SK-N-SH (cell line): ENCODE data around the gene IKBKE. TPM values are rescaled to one million over a fixed set of nuclear protein-coding genes. Genes with fewer than 3 reads are reported as not detected.
A peak's percentile ranks its signal among the peaks of the same experiment; 100 is the strongest.

Source experiments
- CTCF ChIA-PET: fragments of 300-600, 350-600 bp; formaldehyde crosslinking; extraction: SDS; loops from one replicate; lab custom pipeline; 2021; lab: Yijun Ruan, JAX
- POLR2A ChIA-PET: fragments of 350-600 bp; sonication (Branson Sonifier 250); formaldehyde crosslinking; extraction: SDS; loops from one replicate; lab custom pipeline; 2020; ENCODE audit warnings: antibody characterized with exemption, inconsistent platforms; lab: Yijun Ruan, JAX
- DNase-seq: peaks from one replicate; pipeline ENCODE4 v3.0.0; 2012
- H2AFZ ChIP-seq: fragments of 200-600 bp; sonication (generic); 2 replicates; pipeline ENCODE4 v1.8.1; 2016; ENCODE audit warnings: antibody characterized with exemption, mild to moderate bottlenecking, low read depth
- H3F3A ChIP-seq: fragments of 200-600 bp; sonication (generic); replicated peaks from 2 replicates; pipeline ENCODE3; 2016; ENCODE audit warnings: antibody characterized with exemption, mild to moderate bottlenecking; ENCODE audit not compliant: insufficient read depth
- H3K27ac ChIP-seq, 2 experiments: fragments of 200-500 bp in 1 of 2; fragments of 200-600 bp in 1 of 2; sonication (Bioruptor generic) in 1 of 2; sonication (generic), shearing (Covaris generic) in 1 of 2; 2 replicates each; pipeline versions ENCODE4 v1.5.1 to v1.6.1; 2014 to 2016; ENCODE audit warnings: low read depth in 2 of 2, inconsistent platforms in 1 of 2, low read length in 1 of 2, mild to moderate bottlenecking in 1 of 2, mixed read lengths in 1 of 2
- H3K27me3 ChIP-seq: fragments of 200-600 bp; sonication (generic), shearing (Covaris generic); 2 replicates; pipeline ENCODE4 v1.6.1; 2016; ENCODE audit warnings: mixed run types; ENCODE audit not compliant: insufficient read depth
- H3K36me3 ChIP-seq, 2 experiments: fragments of 200-500 bp in 1 of 2; fragments of 200-600 bp in 1 of 2; sonication (Bioruptor generic) in 1 of 2; sonication (generic) in 1 of 2; replicated peaks in 1 of 2; 2 replicates each; pipeline versions ENCODE3 to v1.5.1; 2014 to 2016; ENCODE audit warnings: low read length in 1 of 2, mild to moderate bottlenecking in 1 of 2; ENCODE audit not compliant: insufficient read depth in 2 of 2, control insufficient read depth in 1 of 2
- H3K4me1 ChIP-seq, 2 experiments: fragments of 200-500 bp in 1 of 2; fragments of 200-600 bp in 1 of 2; sonication (Bioruptor generic) in 1 of 2; sonication (generic), shearing (Covaris generic) in 1 of 2; 2 replicates each; pipeline versions ENCODE4 v1.5.1 to v1.6.1; 2014 to 2016; ENCODE audit warnings: low read depth in 1 of 2, low read length in 1 of 2, mixed run types in 1 of 2; ENCODE audit not compliant: insufficient read depth in 2 of 2, control insufficient read depth in 1 of 2
- H3K4me2 ChIP-seq: fragments of 200-600 bp; sonication (generic), shearing (Covaris generic); 2 replicates; pipeline ENCODE4 v1.6.1; 2017; ENCODE audit warnings: mixed run types
- H3K4me3 ChIP-seq, 2 experiments: fragments of 200-500 bp in 1 of 2; fragments of 200-600 bp in 1 of 2; sonication (Bioruptor generic) in 1 of 2; sonication (generic), shearing (Covaris generic) in 1 of 2; 2 replicates each; pipeline versions ENCODE4 v1.5.1 to v1.8.1; 2014 to 2016; ENCODE audit warnings: low read depth in 2 of 2, inconsistent platforms in 1 of 2, low read length in 1 of 2, mild to moderate bottlenecking in 1 of 2, mixed read lengths in 1 of 2, moderate library complexity in 1 of 2
- H3K79me2 ChIP-seq: fragments of 200-600 bp; sonication (generic); 2 replicates; pipeline ENCODE4 v1.8.1; 2017; ENCODE audit warnings: mild to moderate bottlenecking; ENCODE audit not compliant: insufficient read depth
- H3K9ac ChIP-seq: fragments of 200-600 bp; sonication (generic); 2 replicates; pipeline ENCODE4 v1.6.1; 2017; ENCODE audit warnings: mixed run types
- H3K9me2 ChIP-seq: fragments of 200-600 bp; sonication (generic); 2 replicates; pipeline ENCODE4 v1.6.1; 2017; ENCODE audit warnings: mixed run types
- H3K9me3 ChIP-seq: fragments of 200-600 bp; sonication (generic); 2 replicates; pipeline ENCODE4 v1.6.1; 2017; ENCODE audit warnings: mixed run types, mild to moderate bottlenecking, moderate library complexity
- H4K20me1 ChIP-seq: fragments of 200-600 bp; sonication (generic); 2 replicates; pipeline ENCODE4 v1.6.1; 2017; ENCODE audit warnings: mild to moderate bottlenecking, mixed run types; ENCODE audit not compliant: insufficient read depth
- CTCF ChIP-seq: fragments of 200-600 bp; sonication (generic); IDR thresholded peaks from 2 replicates; pipeline ENCODE4 v1.6.1; 2017; ENCODE audit warnings: antibody characterized with exemption, mild to moderate bottlenecking, moderate library complexity
- FOSL2 ChIP-seq: IDR thresholded peaks from 2 replicates; pipeline ENCODE4 v1.4.0; 2012; ENCODE audit warnings: low read depth, mild to moderate bottlenecking, moderate library complexity, borderline replicate concordance
- GATA2 ChIP-seq: sonication (generic); formaldehyde crosslinking; IDR thresholded peaks from 2 replicates; pipeline ENCODE4 v1.5.0; 2020; ENCODE audit warnings: mild to moderate bottlenecking, missing genetic modification reagents
- MAX ChIP-seq: IDR thresholded peaks from 2 replicates; pipeline ENCODE4 v1.4.0; 2012; ENCODE audit warnings: low read depth
- NRF1 ChIP-seq: IDR thresholded peaks from 2 replicates; pipeline ENCODE4 v1.6.1; 2012; ENCODE audit warnings: low read depth, mild to moderate bottlenecking, low read length
- RAD21 ChIP-seq: IDR thresholded peaks from 2 replicates; pipeline ENCODE4 v1.6.1; 2012; ENCODE audit warnings: mild to moderate bottlenecking, low read length
- RCOR1 ChIP-seq: fragments of 150-350 bp; IDR thresholded peaks from 2 replicates; pipeline ENCODE4 v1.6.1; 2017; ENCODE audit warnings: antibody characterized with exemption, low read length
- SMC3 ChIP-seq: IDR thresholded peaks from 2 replicates; pipeline ENCODE4 v1.6.1; 2012; ENCODE audit warnings: low read depth, low read length, improper control_type of control experiment
- TCF12 ChIP-seq: IDR thresholded peaks from 2 replicates; pipeline ENCODE4 v1.4.0; 2012
- USF1 ChIP-seq: IDR thresholded peaks from 2 replicates; pipeline ENCODE4 v1.4.0; 2012; ENCODE audit warnings: low read depth, borderline replicate concordance
- YY1 ChIP-seq: IDR thresholded peaks from 2 replicates; pipeline ENCODE4 v1.4.0; 2012; ENCODE audit warnings: low read depth, mild to moderate bottlenecking
- ZBTB33 ChIP-seq: IDR thresholded peaks from 2 replicates; pipeline ENCODE4 v1.4.0; 2012; ENCODE audit warnings: low read depth, borderline replicate concordance
- WGBS: methylation state at CpG from one replicate; pipeline ENCODE4 v1.1.6; 2017; ENCODE audit warnings: low lambda C conversion rate; 5-methylcytosine and 5-hydroxymethylcytosine counted together
- polyA plus RNA-seq, 3 experiments: library from polyadenylated mRNA; depleted of rRNA; stranded (reverse); fragments of >200 nt; gene quantifications; 2 replicates each; pipeline ENCODE4 v1.2.3, GENCODE V29; 2012

The IKBKE gene
- polyA plus RNA-seq, 1 of the 3 experiments (the other 2 are of a cell fraction): 14.5 TPM

DNA sequence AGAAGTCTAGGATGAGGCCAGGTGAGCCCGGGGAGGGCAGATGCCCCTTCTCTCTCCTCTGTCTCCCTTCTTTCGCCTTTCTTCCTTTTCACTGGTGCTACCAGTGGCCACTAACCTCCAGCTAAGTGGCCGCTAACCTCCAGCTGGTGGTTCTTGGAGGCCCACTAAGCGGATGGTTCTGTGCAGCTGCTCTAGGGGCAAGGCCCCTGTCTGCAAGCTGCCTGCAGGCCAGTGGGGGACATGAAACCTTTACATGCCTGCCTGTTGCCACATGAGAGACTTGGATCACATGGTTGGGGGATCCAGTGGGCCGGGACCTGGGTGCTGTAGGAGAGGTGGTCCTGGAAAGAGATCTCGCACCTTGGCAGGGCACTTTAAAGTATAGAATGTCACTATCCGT is 17.7 kb downstream of the IKBKE start:
- Histone ChIP-seq H3F3A (no peaks in the 10 kb centered on the region), H3K4me2 (no peak overlapping the region), H3K27me3 (no peaks in the 10 kb centered on the region), H4K20me1 (no peaks in the 10 kb centered on the region), H3K36me3 (peaks cover 7 to 11% of the 10 kb centered on the region in 2 experiments), H2AFZ (no peak overlapping the region), H3K79me2 (no peaks in the 10 kb centered on the region), H3K9ac (no peak overlapping the region), H3K9me3 (no peaks in the 10 kb centered on the region), H3K27ac (no peak overlapping the region), H3K4me3 (no peak overlapping the region), H3K4me1 (peaks cover 0 to 17% of the 10 kb centered on the region in 2 experiments; a peak in 2 of 4 replicates), H3K9me2 (no peaks in the 10 kb centered on the region)
- no peak for TF ChIP-seq TCF12
- no peak for TF ChIP-seq RCOR1
- TF ChIP-seq FOSL2: no peak
- TF ChIP-seq SMC3: no peak
- TF ChIP-seq NRF1: no peak
- TF ChIP-seq YY1: no peak
- ChIA-PET CTCF (interaction anchor here (8.1 kb wide), 2 partner anchors 8 to 95 kb away, joined by 103 to 231 read pairs; no protein-coding TSS in a partner anchor), POLR2A (no interaction called here)
- 89% methylated on average over 7 of the region's 7 CpGs for WGBS
- DNase-seq: no peak

DNA sequence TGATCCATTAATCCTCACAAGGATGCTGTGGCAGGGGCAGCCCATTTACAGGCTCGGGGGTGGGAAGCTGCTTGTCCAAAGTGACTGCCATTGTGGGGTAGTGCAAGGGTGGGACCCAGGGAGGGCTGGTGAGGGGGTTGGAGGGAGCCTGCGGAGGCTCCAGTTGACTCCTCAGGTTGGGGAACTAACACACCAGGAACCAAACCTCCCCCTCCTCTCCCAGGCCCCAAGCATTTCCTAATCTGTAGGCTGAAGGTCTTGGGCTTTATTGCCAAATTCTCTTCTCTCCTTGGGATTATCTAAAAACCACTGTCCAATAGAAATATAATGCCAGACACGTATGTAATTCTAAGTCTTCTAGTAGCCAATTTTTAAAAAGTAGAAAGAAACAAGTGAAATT is 18.2 kb downstream of the IKBKE start:
- Histone ChIP-seq H3K27ac (no peak overlapping the region), H3K4me1 (peaks cover 0 to 17% of the 10 kb centered on the region in 2 experiments; a peak in 2 of 4 replicates), H3K27me3 (no peaks in the 10 kb centered on the region), H3K9me2 (no peaks in the 10 kb centered on the region), H4K20me1 (no peaks in the 10 kb centered on the region), H3K36me3 (peaks cover 6 to 7% of the 10 kb centered on the region in 2 experiments), H3K79me2 (no peaks in the 10 kb centered on the region), H2AFZ (no peak overlapping the region), H3K4me2 (no peak overlapping the region), H3K9me3 (no peaks in the 10 kb centered on the region), H3K4me3 (no peak overlapping the region), H3K9ac (no peak overlapping the region), H3F3A (no peaks in the 10 kb centered on the region)
- no peak for TF ChIP-seq USF1
- POLR2A ChIA-PET: no interaction called here
- DNase-seq: no peak
- 89% methylated on average over 3 of the region's 3 CpGs for WGBS
- CTCF ChIA-PET: interaction anchor here (0.6 to 8.1 kb wide), 5 partner anchors 9 to 494 kb away, joined by 3 to 231 read pairs (median 22); no protein-coding TSS in a partner anchor

DNA sequence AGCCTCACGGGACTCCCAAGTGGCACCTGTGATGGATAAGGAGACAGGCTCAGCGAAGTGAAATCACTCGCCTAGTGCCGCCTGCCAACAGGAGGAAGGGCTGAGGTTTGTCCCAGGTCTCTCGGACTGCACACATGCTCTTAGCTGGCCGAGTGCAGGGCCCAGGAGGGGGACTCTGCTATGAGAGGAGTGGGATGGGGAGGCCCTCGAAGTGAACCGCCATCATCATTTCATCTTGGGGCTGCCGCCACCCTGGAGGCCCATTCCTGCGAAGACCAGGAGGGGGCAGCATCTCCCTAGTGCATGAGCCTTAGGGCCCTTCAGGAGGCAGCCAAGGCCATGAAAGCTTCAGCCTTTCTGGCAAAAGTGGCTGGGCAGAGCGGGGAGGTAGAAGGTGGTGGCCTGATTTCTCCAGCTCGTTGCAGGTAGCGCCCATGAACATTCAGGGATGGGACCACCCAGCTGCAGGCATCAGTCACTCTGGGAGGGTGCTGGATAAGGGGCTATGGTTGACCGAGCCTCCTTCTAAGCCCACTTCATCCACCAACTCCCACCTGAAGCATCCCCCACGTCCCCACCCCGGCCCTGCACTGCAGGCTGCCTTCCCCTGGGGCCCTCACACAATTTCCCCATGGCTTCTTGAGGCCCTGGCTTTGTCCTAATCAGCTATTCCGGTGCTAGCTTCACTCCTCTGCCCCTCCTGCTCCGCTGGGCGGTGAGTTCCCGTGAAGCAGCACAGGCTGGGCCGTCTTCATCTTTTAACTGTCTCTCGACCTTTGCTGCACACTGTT is 19.9 kb downstream of the IKBKE start:
- TF ChIP-seq SMC3 (peak; percentile 93), ZBTB33 (no peak), YY1 (peak; percentile 46; the same call in 1 of the 2 replicates), MAX (no peak), RAD21 (peak; percentile 94), CTCF (peak; percentile 96), NRF1 (0 out of 2 replicates have a peak, but pooled peaks have one; percentile 11), GATA2 (CRISPR knock-in tag) (no peak)
- no peak overlapping the region for H3K9ac ChIP-seq
- H2AFZ ChIP-seq: no peak overlapping the region
- H3K4me1 ChIP-seq: peaks cover 3 to 20% of the 10 kb centered on the region in 2 experiments; a peak in 2 of 4 replicates
- no peaks in the 10 kb centered on the region for H3F3A ChIP-seq
- ChIA-PET POLR2A (interaction anchor here (1.4 kb wide), 1 partner anchor 93 kb away, joined by 4 read pairs; no protein-coding TSS in a partner anchor), CTCF (interaction anchor here (0.6 to 8.1 kb wide), 62 partner anchors 10 to 1734 kb away, joined by 3 to 231 read pairs (median 6); partner anchors contain the start of genes DYRK3, EIF2D, IKBKE and PFKFB2)
- no peaks in the 10 kb centered on the region for H3K9me3 ChIP-seq
- H3K27ac ChIP-seq: peak overlapping the region in 1 of 2 experiments; percentile 11; a peak in 1 of 4 replicates
- DNase-seq: peak; percentile 87
- H3K4me3 ChIP-seq: peak overlapping the region in 1 of 2 experiments; percentile 31; a peak in 1 of 4 replicates
- peak overlapping the region; percentile 66 for H3K4me2 ChIP-seq
- H3K79me2 ChIP-seq: no peaks in the 10 kb centered on the region
- WGBS: 59% methylated on average over 17 of the region's 22 CpGs
- H3K27me3 ChIP-seq: no peaks in the 10 kb centered on the region
- no peaks in the 10 kb centered on the region for H4K20me1 ChIP-seq
- peaks cover 0 to 12% of the 10 kb centered on the region in 2 experiments for H3K36me3 ChIP-seq
- H3K9me2 ChIP-seq: no peaks in the 10 kb centered on the region
